RWPE2 (cell line): Measurements from ENCODE around the gene ST6GAL2.

ENCODE experiments used
- ATAC-seq: fragments of 200-7000 bp; cut with Tn5 transposase; 3 replicates; pipeline ENCODE4 v1.9.1; 2021; ENCODE audit warnings: low read depth
- DNase-seq: peaks from one replicate; pipeline ENCODE4 v3.0.0-alpha.2; 2020; ENCODE audit warnings: low spot score
- H3K27ac ChIP-seq: fragments of 450-650 bp; 2 replicates; pipeline ENCODE4 v1.5.1; 2017; ENCODE audit warnings: mild to moderate bottlenecking; ENCODE audit not compliant: poor library complexity, severe bottlenecking
- H3K27me3 ChIP-seq: fragments of 250-450 bp; sonication (Bioruptor Pico); 2 replicates; pipeline ENCODE4 v1.5.1; 2021; ENCODE audit warnings: mild to moderate bottlenecking, moderate library complexity; ENCODE audit not compliant: insufficient read depth, poor library complexity, severe bottlenecking
- H3K36me3 ChIP-seq: fragments of 250-450 bp; sonication (Bioruptor Pico); 2 replicates; pipeline ENCODE4 v1.5.1; 2020; ENCODE audit warnings: low read depth, mild to moderate bottlenecking, moderate library complexity
- H3K4me1 ChIP-seq: fragments of 250-450 bp; sonication (Bioruptor Pico); 2 replicates; pipeline ENCODE4 v1.5.1; 2021; ENCODE audit warnings: mild to moderate bottlenecking, moderate library complexity; ENCODE audit not compliant: insufficient read depth, poor library complexity, severe bottlenecking
- H3K4me3 ChIP-seq: fragments of 250-450 bp; sonication (Bioruptor Pico); 2 replicates; pipeline ENCODE4 v1.5.1; 2021; ENCODE audit warnings: mild to moderate bottlenecking, moderate library complexity; ENCODE audit not compliant: severe bottlenecking
- H3K9me3 ChIP-seq: fragments of 250-450 bp; sonication (Bioruptor Pico); 2 replicates; pipeline ENCODE4 v1.5.1; 2021; ENCODE audit warnings: mild to moderate bottlenecking, moderate library complexity; ENCODE audit not compliant: severe bottlenecking
- CTCF ChIP-seq: fragments of 450-650 bp; IDR thresholded peaks from one replicate; pipeline ENCODE4 v1.5.1; 2017; ENCODE audit warnings: mild to moderate bottlenecking, moderate library complexity; ENCODE audit not compliant: poor library complexity, severe bottlenecking

The ST6GAL2 gene

GRCh38 chr2:106885971-106886915, at the start of gene ST6GAL2:
Gene ST6GAL2, minus strand, starts transcription at chr2:106886167. Its CDS starts 42,190 bp downstream, at chr2:106843977.
- Histone ChIP-seq H3K27ac (no peak within 1 kb of the TSS), H3K9me3 (no peaks in the 10 kb centered on the region), H3K27me3 (peaks cover 48% of the 10 kb centered on the region), H3K36me3 (no peaks in the 10 kb centered on the region), H3K4me1 (no peaks in the 10 kb centered on the region), H3K4me3 (peak within 1 kb of the TSS; percentile 28)
- TF ChIP-seq CTCF = no peak
- DNase-seq = no peak
- ATAC-seq = peak; percentile 53

DNA sequence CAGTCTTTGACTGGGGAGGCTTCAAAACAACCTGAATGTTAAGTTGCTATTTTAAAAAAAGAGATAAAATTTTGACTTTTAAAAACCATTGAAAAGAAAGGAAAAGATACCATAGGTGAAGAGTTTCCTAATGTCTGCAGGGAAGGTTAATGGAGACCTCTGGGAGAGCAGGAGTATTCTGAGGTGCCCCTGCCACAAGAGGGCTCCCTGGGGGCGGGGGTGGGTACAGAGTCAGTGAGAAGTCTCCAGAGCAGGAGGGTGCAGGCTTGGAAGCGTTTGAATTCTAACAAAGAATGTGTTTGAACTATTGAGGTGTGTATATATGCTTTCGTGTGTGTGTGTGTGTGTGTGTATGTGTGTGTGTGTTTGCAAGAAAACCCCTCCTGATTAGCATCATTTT, 46.7 kb upstream of the ST6GAL2 start:
- Histone ChIP-seq H3K4me3 (no peak overlapping the region), H3K27me3 (no peaks in the 10 kb centered on the region), H3K4me1 (no peaks in the 10 kb centered on the region), H3K27ac (no peak overlapping the region), H3K36me3 (no peaks in the 10 kb centered on the region), H3K9me3 (no peaks in the 10 kb centered on the region)
- DNase-seq = no peak
- peak; percentile 11 for TF ChIP-seq CTCF
- ATAC-seq = no peak

DNA sequence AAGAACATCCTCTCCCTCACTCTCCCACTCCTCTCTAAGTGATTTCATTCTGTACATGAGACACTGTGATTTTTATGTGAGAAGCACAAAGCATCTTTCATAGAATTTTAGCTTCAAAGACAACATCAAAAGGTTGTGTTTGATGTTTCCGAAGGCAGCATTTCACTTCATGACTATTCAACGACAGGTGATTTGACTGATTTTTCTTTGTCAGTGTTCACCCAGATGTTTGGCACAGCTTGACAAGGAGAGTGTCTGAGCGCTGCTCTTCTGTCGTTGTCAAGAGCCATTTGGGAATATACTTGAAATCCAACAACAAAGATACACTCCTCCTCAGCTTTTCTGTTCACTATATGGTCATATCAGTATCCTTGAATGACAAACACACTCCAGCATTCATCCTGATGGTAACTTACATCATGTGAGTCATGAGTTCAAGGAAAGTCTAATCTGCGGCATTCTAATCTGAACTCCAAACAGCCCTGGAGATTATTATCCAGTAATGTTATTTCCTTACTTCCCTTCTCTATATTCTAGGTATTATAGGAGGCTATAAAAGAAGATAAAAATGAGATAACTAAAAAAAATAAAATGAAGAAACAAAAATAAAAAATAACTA, 45.9 kb upstream of the ST6GAL2 start:
- DNase-seq (no peak), ATAC-seq (no peak)

DNA sequence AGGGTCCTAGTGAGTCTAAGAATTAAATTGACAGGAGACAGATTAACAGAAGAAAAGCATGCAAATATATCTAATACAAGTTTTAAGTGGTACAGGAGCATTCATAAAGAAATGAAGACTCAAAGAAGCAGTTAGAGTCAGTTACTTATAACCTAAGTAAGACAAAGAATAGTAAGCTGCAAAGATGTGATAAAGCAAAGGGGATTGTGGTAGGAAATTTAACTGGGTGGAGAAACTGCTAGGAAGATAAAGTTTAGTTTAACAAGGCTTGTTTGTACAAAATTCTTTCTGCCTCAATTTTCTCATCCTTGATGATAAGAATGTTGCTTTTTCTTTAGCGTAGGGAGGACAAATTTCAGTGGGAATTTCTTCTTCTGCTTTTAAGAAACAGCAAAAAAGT, 35.5 kb upstream of the ST6GAL2 start:
- H3K27ac ChIP-seq = no peak overlapping the region
- H3K4me3 ChIP-seq = no peak overlapping the region
- no peaks in the 10 kb centered on the region for H3K36me3 ChIP-seq
- no peaks in the 10 kb centered on the region for H3K4me1 ChIP-seq
- DNase-seq (no peak), ATAC-seq (no peak)
- H3K27me3 ChIP-seq = no peaks in the 10 kb centered on the region
- no peak for TF ChIP-seq CTCF
- H3K9me3 ChIP-seq = no peaks in the 10 kb centered on the region

More for the DNA sequence above, 45.9 kb upstream of the ST6GAL2 start:
- TF ChIP-seq CTCF = no peak
- H3K9me3 ChIP-seq = no peaks in the 10 kb centered on the region
- no peaks in the 10 kb centered on the region for H3K36me3 ChIP-seq
- H3K27me3 ChIP-seq = no peaks in the 10 kb centered on the region
- H3K4me1 ChIP-seq = no peaks in the 10 kb centered on the region
- no peak overlapping the region for H3K27ac ChIP-seq
- H3K4me3 ChIP-seq = no peak overlapping the region
